ENCODE results near the gene BCKDK. TPM values are rescaled to one million over a fixed set of nuclear protein-coding genes. Genes with fewer than 3 reads are reported as not detected.

Gene BCKDK
- total and polyA plus RNA-seq, 2 of the 13 experiments (the other 11 are each of a cell fraction or from before 2014, with no cell fraction given) = 24.9 to 42.6 TPM

DNA sequence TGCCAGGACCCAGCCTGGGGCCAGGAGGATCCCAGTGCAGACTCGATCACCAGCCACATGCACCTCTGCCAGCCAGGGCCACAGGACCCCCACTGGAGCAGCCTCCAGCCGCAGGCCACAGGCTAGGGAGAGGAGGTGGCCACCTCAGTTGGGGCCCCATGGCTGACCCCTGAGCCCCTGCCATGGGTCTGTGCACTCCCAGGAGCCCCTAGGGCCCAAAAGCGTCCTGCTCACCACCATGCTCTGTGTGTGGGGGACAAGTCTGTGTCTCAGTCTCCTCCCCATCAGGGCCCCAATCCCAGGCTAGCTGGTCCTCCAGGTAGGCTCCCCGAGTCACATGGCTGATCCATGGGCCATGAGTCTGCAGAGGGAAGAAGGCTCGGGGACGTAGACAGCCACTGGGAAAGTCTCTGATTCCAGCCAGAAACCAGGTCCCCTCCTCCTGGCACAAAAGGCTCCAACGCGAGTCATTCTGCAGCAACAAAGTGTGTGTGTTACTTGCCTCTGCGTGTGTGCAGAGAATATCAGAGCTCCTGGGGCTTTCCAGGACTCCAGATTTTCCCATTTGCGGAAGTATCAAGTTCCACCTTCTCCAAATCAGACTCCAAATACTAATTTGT lies 33.4 kb downstream of the BCKDK start (continued):
- TF ChIP-seq ZNF737 (CRISPR knock-in tag; IDR thresholded peaks at IDR 0.05; ENCODE audit: borderline replicate concordance) (no peak), TGIF2 (CRISPR knock-in tag; IDR thresholded peaks at IDR 0.05) (peak; percentile 39; the same call in 1 of the 2 replicates), ZKSCAN8 (CRISPR knock-in tag; IDR thresholded peaks at IDR 0.05; ENCODE audit: borderline replicate concordance) (no peak), ZSCAN21 (CRISPR knock-in tag; IDR thresholded peaks at IDR 0.05; ENCODE audit: borderline replicate concordance) (peak; percentile 42; the same call in 1 of the 2 replicates), ETV5 (CRISPR knock-in tag; IDR thresholded peaks at IDR 0.05; ENCODE audit: borderline replicate concordance) (no peak), ZNF121 (CRISPR knock-in tag; IDR thresholded peaks at IDR 0.05) (no peak; the same call in 1 of the 2 replicates), U2AF2 (IDR thresholded peaks at IDR 0.05; ENCODE audit: low read depth, low read length) (no peak), ZSCAN25 (CRISPR knock-in tag; IDR thresholded peaks at IDR 0.05) (no peak), PLRG1 (conservative IDR thresholded peaks at IDR 0.05) (no peak), NFATC3 (CRISPR knock-in tag; IDR thresholded peaks at IDR 0.05) (no peak), TAF15 (IDR thresholded peaks at IDR 0.05; ENCODE audit: low read depth, low read length, poor library complexity, severe bottlenecking) (no peak), RORA (CRISPR knock-in tag; IDR thresholded peaks at IDR 0.05) (no peak), ZSCAN20 (CRISPR knock-in tag; IDR thresholded peaks at IDR 0.05; ENCODE audit: borderline replicate concordance) (no peak), FOXA1 (IDR thresholded peaks at IDR 0.05) (no peak), FOXA1 (CRISPR knock-in tag; IDR thresholded peaks at IDR 0.05) (no peak)
- TF ChIP-seq, protein P1, sequence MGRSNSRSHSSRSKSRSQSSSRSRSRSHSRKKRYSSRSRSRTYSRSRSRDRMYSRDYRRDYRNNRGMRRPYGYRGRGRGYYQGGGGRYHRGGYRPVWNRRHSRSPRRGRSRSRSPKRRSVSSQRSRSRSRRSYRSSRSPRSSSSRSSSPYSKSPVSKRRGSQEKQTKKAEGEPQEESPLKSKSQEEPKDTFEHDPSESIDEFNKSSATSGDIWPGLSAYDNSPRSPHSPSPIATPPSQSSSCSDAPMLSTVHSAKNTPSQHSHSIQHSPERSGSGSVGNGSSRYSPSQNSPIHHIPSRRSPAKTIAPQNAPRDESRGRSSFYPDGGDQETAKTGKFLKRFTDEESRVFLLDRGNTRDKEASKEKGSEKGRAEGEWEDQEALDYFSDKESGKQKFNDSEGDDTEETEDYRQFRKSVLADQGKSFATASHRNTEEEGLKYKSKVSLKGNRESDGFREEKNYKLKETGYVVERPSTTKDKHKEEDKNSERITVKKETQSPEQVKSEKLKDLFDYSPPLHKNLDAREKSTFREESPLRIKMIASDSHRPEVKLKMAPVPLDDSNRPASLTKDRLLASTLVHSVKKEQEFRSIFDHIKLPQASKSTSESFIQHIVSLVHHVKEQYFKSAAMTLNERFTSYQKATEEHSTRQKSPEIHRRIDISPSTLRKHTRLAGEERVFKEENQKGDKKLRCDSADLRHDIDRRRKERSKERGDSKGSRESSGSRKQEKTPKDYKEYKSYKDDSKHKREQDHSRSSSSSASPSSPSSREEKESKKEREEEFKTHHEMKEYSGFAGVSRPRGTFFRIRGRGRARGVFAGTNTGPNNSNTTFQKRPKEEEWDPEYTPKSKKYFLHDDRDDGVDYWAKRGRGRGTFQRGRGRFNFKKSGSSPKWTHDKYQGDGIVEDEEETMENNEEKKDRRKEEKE (IDR thresholded peaks at IDR 0.05) = no peak
- TF ChIP-seq, protein P2, sequence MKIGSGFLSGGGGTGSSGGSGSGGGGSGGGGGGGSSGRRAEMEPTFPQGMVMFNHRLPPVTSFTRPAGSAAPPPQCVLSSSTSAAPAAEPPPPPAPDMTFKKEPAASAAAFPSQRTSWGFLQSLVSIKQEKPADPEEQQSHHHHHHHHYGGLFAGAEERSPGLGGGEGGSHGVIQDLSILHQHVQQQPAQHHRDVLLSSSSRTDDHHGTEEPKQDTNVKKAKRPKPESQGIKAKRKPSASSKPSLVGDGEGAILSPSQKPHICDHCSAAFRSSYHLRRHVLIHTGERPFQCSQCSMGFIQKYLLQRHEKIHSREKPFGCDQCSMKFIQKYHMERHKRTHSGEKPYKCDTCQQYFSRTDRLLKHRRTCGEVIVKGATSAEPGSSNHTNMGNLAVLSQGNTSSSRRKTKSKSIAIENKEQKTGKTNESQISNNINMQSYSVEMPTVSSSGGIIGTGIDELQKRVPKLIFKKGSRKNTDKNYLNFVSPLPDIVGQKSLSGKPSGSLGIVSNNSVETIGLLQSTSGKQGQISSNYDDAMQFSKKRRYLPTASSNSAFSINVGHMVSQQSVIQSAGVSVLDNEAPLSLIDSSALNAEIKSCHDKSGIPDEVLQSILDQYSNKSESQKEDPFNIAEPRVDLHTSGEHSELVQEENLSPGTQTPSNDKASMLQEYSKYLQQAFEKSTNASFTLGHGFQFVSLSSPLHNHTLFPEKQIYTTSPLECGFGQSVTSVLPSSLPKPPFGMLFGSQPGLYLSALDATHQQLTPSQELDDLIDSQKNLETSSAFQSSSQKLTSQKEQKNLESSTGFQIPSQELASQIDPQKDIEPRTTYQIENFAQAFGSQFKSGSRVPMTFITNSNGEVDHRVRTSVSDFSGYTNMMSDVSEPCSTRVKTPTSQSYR (CRISPR knock-in tag; IDR thresholded peaks at IDR 0.05; ENCODE audit: borderline replicate concordance) = 0 out of 2 replicates have a peak, but pooled peaks have one; percentile 20
- TF ChIP-seq, protein P3, sequence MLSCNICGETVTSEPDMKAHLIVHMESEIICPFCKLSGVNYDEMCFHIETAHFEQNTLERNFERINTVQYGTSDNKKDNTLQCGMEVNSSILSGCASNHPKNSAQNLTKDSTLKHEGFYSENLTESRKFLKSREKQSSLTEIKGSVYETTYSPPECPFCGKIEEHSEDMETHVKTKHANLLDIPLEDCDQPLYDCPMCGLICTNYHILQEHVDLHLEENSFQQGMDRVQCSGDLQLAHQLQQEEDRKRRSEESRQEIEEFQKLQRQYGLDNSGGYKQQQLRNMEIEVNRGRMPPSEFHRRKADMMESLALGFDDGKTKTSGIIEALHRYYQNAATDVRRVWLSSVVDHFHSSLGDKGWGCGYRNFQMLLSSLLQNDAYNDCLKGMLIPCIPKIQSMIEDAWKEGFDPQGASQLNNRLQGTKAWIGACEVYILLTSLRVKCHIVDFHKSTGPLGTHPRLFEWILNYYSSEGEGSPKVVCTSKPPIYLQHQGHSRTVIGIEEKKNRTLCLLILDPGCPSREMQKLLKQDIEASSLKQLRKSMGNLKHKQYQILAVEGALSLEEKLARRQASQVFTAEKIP (CRISPR knock-in tag; IDR thresholded peaks at IDR 0.05; ENCODE audit: borderline replicate concordance) = no peak
- TF ChIP-seq, protein P4, sequence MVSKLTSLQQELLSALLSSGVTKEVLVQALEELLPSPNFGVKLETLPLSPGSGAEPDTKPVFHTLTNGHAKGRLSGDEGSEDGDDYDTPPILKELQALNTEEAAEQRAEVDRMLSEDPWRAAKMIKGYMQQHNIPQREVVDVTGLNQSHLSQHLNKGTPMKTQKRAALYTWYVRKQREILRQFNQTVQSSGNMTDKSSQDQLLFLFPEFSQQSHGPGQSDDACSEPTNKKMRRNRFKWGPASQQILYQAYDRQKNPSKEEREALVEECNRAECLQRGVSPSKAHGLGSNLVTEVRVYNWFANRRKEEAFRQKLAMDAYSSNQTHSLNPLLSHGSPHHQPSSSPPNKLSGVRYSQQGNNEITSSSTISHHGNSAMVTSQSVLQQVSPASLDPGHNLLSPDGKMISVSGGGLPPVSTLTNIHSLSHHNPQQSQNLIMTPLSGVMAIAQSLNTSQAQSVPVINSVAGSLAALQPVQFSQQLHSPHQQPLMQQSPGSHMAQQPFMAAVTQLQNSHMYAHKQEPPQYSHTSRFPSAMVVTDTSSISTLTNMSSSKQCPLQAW (CRISPR knock-in tag; IDR thresholded peaks at IDR 0.05) = no peak
- TF ChIP-seq, protein P5, sequence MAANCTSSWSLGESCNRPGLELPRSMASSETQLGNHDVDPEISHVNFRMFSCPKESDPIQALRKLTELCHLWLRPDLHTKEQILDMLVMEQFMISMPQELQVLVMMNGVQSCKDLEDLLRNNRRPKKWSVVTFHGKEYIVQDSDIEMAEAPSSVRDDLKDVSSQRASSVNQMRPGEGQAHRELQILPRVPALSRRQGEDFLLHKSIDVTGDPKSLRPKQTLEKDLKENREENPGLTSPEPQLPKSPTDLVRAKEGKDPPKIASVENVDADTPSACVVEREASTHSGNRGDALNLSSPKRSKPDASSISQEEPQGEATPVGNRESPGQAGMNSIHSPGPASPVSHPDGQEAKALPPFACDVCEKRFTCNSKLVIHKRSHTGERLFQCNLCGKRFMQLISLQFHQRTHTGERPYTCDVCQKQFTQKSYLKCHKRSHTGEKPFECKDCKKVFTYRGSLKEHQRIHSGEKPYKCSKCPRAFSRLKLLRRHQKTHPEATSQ (CRISPR knock-in tag; IDR thresholded peaks at IDR 0.05; ENCODE audit: borderline replicate concordance) = no peak
